GM23338 (cell line): ENCODE results near the gene PLBD2. TPM values are rescaled to one million over a fixed set of nuclear protein-coding genes. Genes with fewer than 3 reads are reported as not detected.

Source experiments
- ATAC-seq: fragments of 200-7000 bp; cut with Tn5 transposase; 3 replicates; pipeline ENCODE4 v1.9.1; 2020
- DNase-seq: peaks from one replicate; pipeline ENCODE4 v3.0.0-alpha.2; 2015; ENCODE audit warnings: low spot score
- H2AFZ ChIP-seq: fragments of 200-600 bp; sonication (generic); 2 replicates; pipeline ENCODE4 v1.8.0; 2016; ENCODE audit warnings: antibody characterized with exemption, mild to moderate bottlenecking, moderate library complexity
- H3F3A ChIP-seq: fragments of 200-600 bp; sonication (generic); replicated peaks from 2 replicates; pipeline ENCODE4 v1.8.0; 2017; ENCODE audit warnings: antibody characterized with exemption, mixed run types, low read depth
- H3K27ac ChIP-seq: fragments of 200-600 bp; sonication (generic); 2 replicates; pipeline ENCODE4 v1.6.1; 2016; ENCODE audit warnings: low read depth
- H3K27me3 ChIP-seq: fragments of 200-600 bp; sonication (generic); 2 replicates; pipeline ENCODE4 v1.8.0; 2016; ENCODE audit warnings: mild to moderate bottlenecking, mixed run types, moderate library complexity; ENCODE audit not compliant: insufficient read depth
- H3K36me3 ChIP-seq: fragments of 200-600 bp; sonication (generic); 2 replicates; pipeline ENCODE4 v1.8.0; 2016; ENCODE audit warnings: mild to moderate bottlenecking; ENCODE audit not compliant: insufficient read depth
- H3K4me1 ChIP-seq: fragments of 200-600 bp; sonication (generic); 2 replicates; pipeline ENCODE4 v1.8.0; 2016; ENCODE audit warnings: mild to moderate bottlenecking, moderate library complexity; ENCODE audit not compliant: insufficient read depth
- H3K4me2 ChIP-seq: fragments of 200-600 bp; sonication (generic); 2 replicates; pipeline ENCODE4 v1.7.1; 2017; ENCODE audit warnings: mixed run types
- H3K4me3 ChIP-seq: fragments of 200-600 bp; sonication (generic); 2 replicates; pipeline ENCODE4 v1.6.1; 2016; ENCODE audit warnings: mixed run types
- H3K79me2 ChIP-seq: fragments of 200-600 bp; sonication (generic); replicated peaks from 2 replicates; pipeline ENCODE4 v1.8.0; 2017; ENCODE audit warnings: mild to moderate bottlenecking; ENCODE audit not compliant: insufficient read depth
- H3K9me2 ChIP-seq: fragments of 200-600 bp; sonication (generic); 2 replicates; pipeline ENCODE4 v1.8.0; 2017; ENCODE audit not compliant: insufficient read depth
- H4K20me1 ChIP-seq: fragments of 200-600 bp; sonication (generic); replicated peaks from 2 replicates; pipeline ENCODE4 v1.8.0; 2017; ENCODE audit warnings: mild to moderate bottlenecking; ENCODE audit not compliant: insufficient read depth
- H3K27ac Mint-ChIP-seq: 2 replicates; pipeline ENCODE4 v1.8.0; 2020; ENCODE audit warnings: inconsistent platforms, mild to moderate bottlenecking, moderate library complexity, mixed read lengths
- H3K27me3 Mint-ChIP-seq: 3 replicates; pipeline ENCODE4 v1.8.0; 2022; ENCODE audit warnings: low read depth, mild to moderate bottlenecking, moderate library complexity, mixed read lengths, inconsistent platforms; ENCODE audit not compliant: insufficient read depth, poor library complexity
- H3K36me3 Mint-ChIP-seq: 3 replicates; pipeline ENCODE4 v1.8.0; 2021; ENCODE audit warnings: low read depth, mild to moderate bottlenecking, inconsistent platforms, moderate library complexity, mixed read lengths
- H3K4me1 Mint-ChIP-seq: 3 replicates; pipeline ENCODE4 v1.8.0; 2020; ENCODE audit warnings: mild to moderate bottlenecking, inconsistent platforms, mixed read lengths
- H3K4me3 Mint-ChIP-seq: 3 replicates; pipeline ENCODE4 v1.8.0; 2021; ENCODE audit warnings: moderate library complexity, mild to moderate bottlenecking, inconsistent platforms, mixed read lengths
- H3K9me3 Mint-ChIP-seq: 3 replicates; pipeline ENCODE4 v1.8.0; 2020; ENCODE audit warnings: moderate library complexity, mild to moderate bottlenecking, inconsistent platforms, mixed read lengths
- EZH2phosphoT487 ChIP-seq: fragments of 200-600 bp; sonication (generic); IDR thresholded peaks from one replicate; pipeline ENCODE4 v1.8.1; 2018; ENCODE audit warnings: antibody characterized with exemption; ENCODE audit not compliant: unreplicated experiment
- STAT1 ChIP-seq: IDR thresholded peaks from one replicate; pipeline ENCODE4 v1.6.1; 2016; ENCODE audit warnings: antibody characterized with exemption; ENCODE audit not compliant: unreplicated experiment
- ZNF331 ChIP-seq: fragments of 250-450 bp; sonication (Bioruptor Pico); IDR thresholded peaks from 2 replicates; pipeline ENCODE4 v1.5.0; 2020; ENCODE audit warnings: low read depth, mild to moderate bottlenecking, moderate library complexity
- ZNF462 ChIP-seq: fragments of 250-450 bp; sonication (Bioruptor Pico); IDR thresholded peaks from 2 replicates; pipeline ENCODE4 v1.5.0; 2020; ENCODE audit warnings: mild to moderate bottlenecking, moderate library complexity
- polyA plus RNA-seq: library from polyadenylated mRNA; unstranded; fragments of >200 nt; fragmentation: Nextera tagmentation; extraction: Ambion mirVana; gene quantifications from 2 replicates; pipeline ENCODE4 v1.2.1, GENCODE V29; 2016
- total RNA-seq: library from RNA; depleted of rRNA; stranded (reverse); fragments of >200 nt; shearing (Covaris generic); gene quantifications from 2 replicates; pipeline ENCODE4 v1.2.3, GENCODE V29; 2014

The PLBD2 gene
- total and polyA plus RNA-seq, 2 experiments from 2014 or later: 10.2 to 37.1 TPM

GRCh38 chr12:113402586-113403260, 44.3 kb downstream of the PLBD2 start:
- DNase-seq (no peak), ATAC-seq (no peak)
- no peaks in the 10 kb centered on the region for H3K36me3 ChIP-seq
- peaks cover 25% of the 10 kb centered on the region for H3K4me1 ChIP-seq
- no peaks in the 10 kb centered on the region for H3F3A ChIP-seq
- peaks cover 22% of the 10 kb centered on the region for H3K4me1 Mint-ChIP-seq
- no peaks in the 10 kb centered on the region for H3K9me2 ChIP-seq
- no peaks in the 10 kb centered on the region for H4K20me1 ChIP-seq
- TF ChIP-seq STAT1 (no peak), ZNF331 (CRISPR knock-in tag) (no peak), ZNF462 (no peak), EZH2phosphoT487 (no peak)
- H3K4me2 ChIP-seq: no peak overlapping the region
- H3K27me3 ChIP-seq: no peaks in the 10 kb centered on the region
- H3K79me2 ChIP-seq: no peaks in the 10 kb centered on the region
- H3K27ac ChIP-seq: no peak overlapping the region
- peaks cover 4% of the 10 kb centered on the region for H3K27me3 Mint-ChIP-seq
- H3K4me3 Mint-ChIP-seq: no peak overlapping the region
- no peak overlapping the region for H2AFZ ChIP-seq
- H3K9me3 Mint-ChIP-seq: no peaks in the 10 kb centered on the region
- H3K36me3 Mint-ChIP-seq: no peaks in the 10 kb centered on the region
- H3K4me3 ChIP-seq: no peak overlapping the region
- H3K27ac Mint-ChIP-seq: no peak overlapping the region
